Tibial artery (tissue), 4 donors: ENCODE data around the gene WARS2.

ENCODE experiments used
- DNase-seq, 2 donors: peaks; one replicate each; pipeline ENCODE4 v3.0.0-alpha.2; 2019
- H3K27ac ChIP-seq, 2 donors: fragments of 200-600 bp; sonication (generic) in 1 of 2; 1 replicate in 1 of 2; 2 replicates in 1 of 2; pipeline ENCODE4 v1.5.1; 2018 to 2019; ENCODE audit warnings: mild to moderate bottlenecking in 1 of 2
- H3K27me3 ChIP-seq, 2 donors: fragments of 200-600 bp; sonication (generic) in 1 of 2; one replicate each; pipeline versions ENCODE4 v1.5.1 to v1.6.0; 2016 to 2019
- H3K36me3 ChIP-seq, 3 donors: fragments of 200-600 bp; sonication (generic) in 2 of 3; one replicate each; pipeline ENCODE4 v1.5.1; 2016 to 2019; ENCODE audit warnings: mild to moderate bottlenecking in 2 of 3
- H3K4me1 ChIP-seq, 4 donors: fragments of 200-600 bp; sonication (generic) in 2 of 4; 1 replicate in 3 of 4; 2 replicates in 1 of 4; pipeline ENCODE4 v1.5.1; 2016 to 2019
- H3K4me3 ChIP-seq, 2 donors: fragments of 200-600 bp; sonication (generic) in 1 of 2; 1 replicate in 1 of 2; 2 replicates in 1 of 2; pipeline ENCODE4 v1.5.1; 2018 to 2019; ENCODE audit warnings: mild to moderate bottlenecking in 2 of 2
- H3K9me3 ChIP-seq, 3 donors: fragments of 200-600 bp; sonication (generic) in 1 of 3; one replicate each; pipeline ENCODE4 v1.5.1; 2016 to 2019
- intact Hi-C: fragments of 100-400 bp; cut with DNase I; formaldehyde crosslinking; loops from one replicate; pipeline ENCODE4 v1.15.0; 2023; ENCODE audit warnings: low total_unique reads
- TF ChIP-seq, protein P1 (sequence below), 2 experiments: fragments of 200-600 bp in 1 of 2; fragments of 450-650 bp in 1 of 2; IDR thresholded peaks; one replicate each; pipeline ENCODE4 v1.5.1; 2017 to 2019; ENCODE audit warnings: antibody characterized with exemption in 2 of 2, mild to moderate bottlenecking in 1 of 2, moderate library complexity in 1 of 2

The WARS2 gene

GRCh38 chr1:119052267-119052666 lies 88.2 kb downstream of the WARS2 start:
- no peaks in the 10 kb centered on the region for H3K9me3 ChIP-seq
- H3K4me1 ChIP-seq, result peaks cover 0 to 7% (median 0%) of the 10 kb centered on the region in 4 donors
- no peaks in the 10 kb centered on the region for H3K27me3 ChIP-seq
- DNase-seq, result no peak
- intact Hi-C loops, result no loop called here
- H3K36me3 ChIP-seq, result peaks cover 0 to 4% (median 0%) of the 10 kb centered on the region in 3 donors
- no peak overlapping the region for H3K4me3 ChIP-seq
- no peak overlapping the region for H3K27ac ChIP-seq
- TF ChIP-seq, protein P1, sequence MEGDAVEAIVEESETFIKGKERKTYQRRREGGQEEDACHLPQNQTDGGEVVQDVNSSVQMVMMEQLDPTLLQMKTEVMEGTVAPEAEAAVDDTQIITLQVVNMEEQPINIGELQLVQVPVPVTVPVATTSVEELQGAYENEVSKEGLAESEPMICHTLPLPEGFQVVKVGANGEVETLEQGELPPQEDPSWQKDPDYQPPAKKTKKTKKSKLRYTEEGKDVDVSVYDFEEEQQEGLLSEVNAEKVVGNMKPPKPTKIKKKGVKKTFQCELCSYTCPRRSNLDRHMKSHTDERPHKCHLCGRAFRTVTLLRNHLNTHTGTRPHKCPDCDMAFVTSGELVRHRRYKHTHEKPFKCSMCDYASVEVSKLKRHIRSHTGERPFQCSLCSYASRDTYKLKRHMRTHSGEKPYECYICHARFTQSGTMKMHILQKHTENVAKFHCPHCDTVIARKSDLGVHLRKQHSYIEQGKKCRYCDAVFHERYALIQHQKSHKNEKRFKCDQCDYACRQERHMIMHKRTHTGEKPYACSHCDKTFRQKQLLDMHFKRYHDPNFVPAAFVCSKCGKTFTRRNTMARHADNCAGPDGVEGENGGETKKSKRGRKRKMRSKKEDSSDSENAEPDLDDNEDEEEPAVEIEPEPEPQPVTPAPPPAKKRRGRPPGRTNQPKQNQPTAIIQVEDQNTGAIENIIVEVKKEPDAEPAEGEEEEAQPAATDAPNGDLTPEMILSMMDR (IDR thresholded peaks at IDR 0.05), result no peak

- Histone ChIP-seq H3K4me3 (no peak overlapping the region), H3K9me3 (no peaks in the 10 kb centered on the region), H3K4me1 (peaks cover 0 to 16% (median 2%) of the 10 kb centered on the region in 4 donors), H3K36me3 (peaks cover 4 to 8% (median 8%) of the 10 kb centered on the region in 3 donors), H3K27me3 (no peaks in the 10 kb centered on the region), H3K27ac (no peak overlapping the region)
- intact Hi-C loops, result no loop called here
- peak in 1 of 2 donors; percentile 60 for DNase-seq
- TF ChIP-seq, protein P1 (IDR thresholded peaks at IDR 0.05), result no peak
Observed at GRCh38 chr1:119048624-119049404, 91.6 kb downstream of the WARS2 start.

- intact Hi-C loops, result no loop called here
- Histone ChIP-seq H3K4me3 (no peak overlapping the region), H3K9me3 (no peaks in the 10 kb centered on the region), H3K27ac (peak overlapping the region; percentile 61), H3K36me3 (peaks cover 6 to 8% (median 8%) of the 10 kb centered on the region in 3 donors), H3K4me1 (peaks cover 0 to 16% (median 2%) of the 10 kb centered on the region in 4 donors), H3K27me3 (no peaks in the 10 kb centered on the region)
- DNase-seq, result no peak
- TF ChIP-seq, protein P1 (IDR thresholded peaks at IDR 0.05), result no peak
Observed at GRCh38 chr1:119046785-119047438, 93.5 kb downstream of the WARS2 start.

GRCh38 chr1:119046429-119046784 lies 94.0 kb downstream of the WARS2 start:
- Histone ChIP-seq H3K27me3 (no peaks in the 10 kb centered on the region), H3K4me3 (no peak overlapping the region), H3K27ac (peak overlapping the region; percentile 61), H3K4me1 (peaks cover 0 to 16% (median 2%) of the 10 kb centered on the region in 4 donors), H3K36me3 (peaks cover 8 to 11% (median 8%) of the 10 kb centered on the region in 3 donors), H3K9me3 (no peaks in the 10 kb centered on the region)
- intact Hi-C loops, result no loop called here
- TF ChIP-seq, protein P1 (IDR thresholded peaks at IDR 0.05), result no peak
- no peak for DNase-seq

DNA sequence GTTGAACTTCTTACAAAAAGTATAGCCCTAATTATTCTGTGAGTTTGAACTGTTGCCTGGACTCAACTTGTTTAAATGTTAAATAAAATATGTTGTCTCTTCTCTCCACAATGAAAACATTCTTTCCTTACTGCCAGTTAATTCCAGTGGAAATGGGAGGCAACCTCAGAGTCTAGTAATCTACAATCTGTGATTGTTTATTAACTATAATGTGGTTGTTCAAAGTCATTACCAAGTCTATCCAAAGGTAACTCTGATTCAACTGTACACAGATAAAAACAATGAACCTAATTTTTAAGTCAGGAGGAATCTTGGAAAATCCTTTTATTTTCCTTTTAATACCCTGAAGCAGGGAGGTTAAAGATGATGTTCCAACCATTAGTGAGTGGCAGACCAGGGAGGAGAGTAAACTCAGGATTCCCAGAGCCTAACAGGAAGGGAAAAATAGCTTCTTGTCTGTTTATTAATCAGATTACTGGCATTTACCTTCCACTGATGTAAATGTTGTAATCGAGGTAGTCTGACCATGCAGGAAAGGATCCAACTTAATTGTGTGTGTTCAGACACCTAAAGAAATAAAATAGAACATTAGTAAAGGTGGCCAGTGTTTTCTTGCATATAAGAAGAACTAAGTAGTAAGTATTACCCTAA lies 95.2 kb downstream of the WARS2 start:
- intact Hi-C loops, result no loop called here
- H3K4me1 ChIP-seq, result peaks cover 0 to 16% (median 2%) of the 10 kb centered on the region in 4 donors
- H3K4me3 ChIP-seq, result no peak overlapping the region
- H3K27ac ChIP-seq, result no peak overlapping the region
- no peaks in the 10 kb centered on the region for H3K9me3 ChIP-seq
- DNase-seq, result no peak
- TF ChIP-seq, protein P1 (IDR thresholded peaks at IDR 0.05), result no peak
- no peaks in the 10 kb centered on the region for H3K27me3 ChIP-seq
- H3K36me3 ChIP-seq, result peaks cover 8 to 13% (median 8%) of the 10 kb centered on the region in 3 donors
